Mesendoderm (in vitro differentiated cells): ENCODE measurements around the gene POU2F1.

Source experiments
- DNase-seq: peaks from one replicate; pipeline ENCODE4 v3.0.0; 2013
- H2AK5ac ChIP-seq: 2 replicates; pipeline ENCODE4 v1.6.1; 2013; ENCODE audit warnings: low read length, inconsistent platforms
- H2BK120ac ChIP-seq: 2 replicates; pipeline ENCODE4 v1.6.1; 2013; ENCODE audit warnings: low read depth, mild to moderate bottlenecking, low read length, moderate library complexity, mixed read lengths
- H2BK15ac ChIP-seq: replicated peaks from 2 replicates; pipeline ENCODE4 v1.6.1; 2013; ENCODE audit warnings: low read depth, mild to moderate bottlenecking, moderate library complexity
- H2BK5ac ChIP-seq: 2 replicates; pipeline ENCODE4 v1.6.1; 2013; ENCODE audit warnings: low read length, inconsistent platforms
- H3K18ac ChIP-seq: 2 replicates; pipeline ENCODE4 v1.6.1; 2013; ENCODE audit warnings: mild to moderate bottlenecking, low read length, mixed read lengths
- H3K23ac ChIP-seq: one replicate; pipeline ENCODE4 v1.6.1; 2013; ENCODE audit warnings: low read length
- H3K27ac ChIP-seq: 2 replicates; pipeline ENCODE4 v1.5.1; 2013; ENCODE audit warnings: low read depth, mild to moderate bottlenecking, inconsistent platforms, low read length, moderate library complexity
- H3K27me3 ChIP-seq: 2 replicates; pipeline ENCODE4 v1.6.1; 2013; ENCODE audit warnings: low read length, control low read depth, mild to moderate bottlenecking, inconsistent platforms; ENCODE audit not compliant: insufficient read depth, poor library complexity
- H3K36me3 ChIP-seq: 2 replicates; pipeline ENCODE4 v1.6.1; 2013; ENCODE audit warnings: low read length, inconsistent platforms; ENCODE audit not compliant: control insufficient read depth, insufficient read depth
- H3K4ac ChIP-seq: one replicate; pipeline ENCODE4 v1.6.1; 2013; ENCODE audit warnings: low read depth, mild to moderate bottlenecking, low read length, moderate library complexity
- H3K4me1 ChIP-seq: 2 replicates; pipeline ENCODE4 v1.6.1; 2013; ENCODE audit warnings: low read depth, low read length, inconsistent platforms; ENCODE audit not compliant: control insufficient read depth
- H3K4me2 ChIP-seq: 2 replicates; pipeline ENCODE4 v1.6.1; 2013; ENCODE audit warnings: low read length
- H3K4me3 ChIP-seq: 2 replicates; pipeline ENCODE4 v1.5.1; 2013; ENCODE audit warnings: mild to moderate bottlenecking, low read length
- H3K56ac ChIP-seq: one replicate; pipeline ENCODE4 v1.6.1; 2013; ENCODE audit warnings: low read length
- H3K79me1 ChIP-seq: 2 replicates; pipeline ENCODE4 v1.6.1; 2013; ENCODE audit warnings: low read length, inconsistent platforms
- H3K79me2 ChIP-seq: 2 replicates; pipeline ENCODE4 v1.6.1; 2013; ENCODE audit warnings: mild to moderate bottlenecking, low read length; ENCODE audit not compliant: control insufficient read depth, insufficient read depth
- H3K9ac ChIP-seq: 2 replicates; pipeline ENCODE4 v1.6.1; 2013; ENCODE audit warnings: low read length, inconsistent platforms
- H4K5ac ChIP-seq: one replicate; pipeline ENCODE4 v1.6.1; 2013; ENCODE audit warnings: low read length
- H4K8ac ChIP-seq: one replicate; pipeline ENCODE4 v1.6.1; 2013; ENCODE audit warnings: low read depth, mild to moderate bottlenecking, control low read depth, low read length, moderate library complexity
- WGBS: extraction: QIAGEN DNeasy Blood & Tissue Kit; methylation state at CpG from one replicate; pipeline ENCODE4 v1.1.7; 2013; ENCODE audit warnings: low lambda C conversion rate, missing lambda C conversion rate; ENCODE audit not compliant: insufficient coverage; ENCODE audit errors: extremely low coverage; 5-methylcytosine and 5-hydroxymethylcytosine counted together

POU2F1 gene

GRCh38 chr1:167416506-167416905, 195.8 kb downstream of the POU2F1 start:
- Histone ChIP-seq H3K79me1 (no peaks in the 10 kb centered on the region), H3K4ac (no peak overlapping the region), H2BK15ac (no peak overlapping the region), H3K18ac (no peak overlapping the region), H3K79me2 (no peaks in the 10 kb centered on the region), H2BK5ac (no peak overlapping the region), H3K9ac (no peak overlapping the region), H2AK5ac (no peak overlapping the region), H3K27ac (no peak overlapping the region), H3K56ac (no peak overlapping the region), H3K4me2 (no peak overlapping the region), H4K5ac (no peak overlapping the region), H2BK120ac (no peak overlapping the region), H3K4me1 (no peaks in the 10 kb centered on the region), H3K4me3 (no peak overlapping the region), H3K36me3 (peaks cover 9% of the 10 kb centered on the region), H3K27me3 (no peaks in the 10 kb centered on the region), H4K8ac (no peak overlapping the region), H3K23ac (no peak overlapping the region)
- WGBS: no CpG with 5 or more reads among the region's 1 CpG
- no peak for DNase-seq

- no peak overlapping the region for H4K5ac ChIP-seq
- no peak for DNase-seq
- no peak overlapping the region for H2AK5ac ChIP-seq
- H3K36me3 ChIP-seq: peaks cover 5% of the 10 kb centered on the region
- H3K4ac ChIP-seq: no peak overlapping the region
- H2BK120ac ChIP-seq: no peak overlapping the region
- no peaks in the 10 kb centered on the region for H3K27me3 ChIP-seq
- H3K27ac ChIP-seq: no peak overlapping the region
- no peak overlapping the region for H3K56ac ChIP-seq
- no peak overlapping the region for H3K4me2 ChIP-seq
- H3K9ac ChIP-seq: no peak overlapping the region
- H3K4me3 ChIP-seq: no peak overlapping the region
- no peak overlapping the region for H3K23ac ChIP-seq
- H4K8ac ChIP-seq: no peak overlapping the region
- H2BK15ac ChIP-seq: no peak overlapping the region
- H3K4me1 ChIP-seq: no peaks in the 10 kb centered on the region
- H3K18ac ChIP-seq: no peak overlapping the region
- no peaks in the 10 kb centered on the region for H3K79me1 ChIP-seq
- H3K79me2 ChIP-seq: no peaks in the 10 kb centered on the region
- no peak overlapping the region for H2BK5ac ChIP-seq
These were observed 197.7 kb downstream of the POU2F1 start for GRCh38 chr1:167418391-167418790.

- no peak overlapping the region for H2BK5ac ChIP-seq
- H3K56ac ChIP-seq: no peak overlapping the region
These were observed 198.6 kb downstream of the POU2F1 start for GRCh38 chr1:167419245-167419644.

GRCh38 chr1:167420510-167420909, 199.8 kb downstream of the POU2F1 start:
- WGBS: no CpG with 5 or more reads among the region's 3 CpGs
- Histone ChIP-seq H3K23ac (no peak overlapping the region), H2BK5ac (no peak overlapping the region), H3K79me2 (no peaks in the 10 kb centered on the region), H3K4me1 (peaks cover 3% of the 10 kb centered on the region), H3K36me3 (peaks cover 4% of the 10 kb centered on the region), H3K4me3 (no peak overlapping the region), H3K27ac (no peak overlapping the region), H2AK5ac (no peak overlapping the region), H3K4me2 (no peak overlapping the region), H3K18ac (no peak overlapping the region), H4K8ac (no peak overlapping the region), H4K5ac (no peak overlapping the region), H3K27me3 (no peaks in the 10 kb centered on the region), H3K79me1 (no peaks in the 10 kb centered on the region), H2BK15ac (no peak overlapping the region), H2BK120ac (no peak overlapping the region), H3K56ac (no peak overlapping the region), H3K4ac (no peak overlapping the region), H3K9ac (no peak overlapping the region)
- DNase-seq: peak; percentile 61

More at GRCh38 chr1:167419245-167419644, 198.6 kb downstream of the POU2F1 start:
- H3K4ac ChIP-seq: no peak overlapping the region
- no peak overlapping the region for H3K27ac ChIP-seq
- no peaks in the 10 kb centered on the region for H3K79me1 ChIP-seq
- H3K36me3 ChIP-seq: peaks cover 5% of the 10 kb centered on the region
- DNase-seq: no peak
- H3K4me2 ChIP-seq: no peak overlapping the region
- H3K18ac ChIP-seq: no peak overlapping the region
- H3K27me3 ChIP-seq: no peaks in the 10 kb centered on the region
- no peak overlapping the region for H3K23ac ChIP-seq
- no peak overlapping the region for H3K4me3 ChIP-seq
- no peak overlapping the region for H2BK15ac ChIP-seq
- H4K8ac ChIP-seq: no peak overlapping the region
- H4K5ac ChIP-seq: no peak overlapping the region
- H2BK120ac ChIP-seq: no peak overlapping the region
- no peak overlapping the region for H3K9ac ChIP-seq
- H2AK5ac ChIP-seq: no peak overlapping the region
- no peaks in the 10 kb centered on the region for H3K79me2 ChIP-seq
- H3K4me1 ChIP-seq: no peaks in the 10 kb centered on the region

- Histone ChIP-seq H3K9ac (no peak overlapping the region), H3K27ac (no peak overlapping the region), H3K4me3 (no peak overlapping the region), H3K79me1 (no peaks in the 10 kb centered on the region), H3K36me3 (no peaks in the 10 kb centered on the region), H3K23ac (no peak overlapping the region), H4K5ac (no peak overlapping the region), H3K18ac (no peak overlapping the region), H2BK5ac (no peak overlapping the region), H3K4ac (no peak overlapping the region), H3K4me2 (no peak overlapping the region), H3K79me2 (no peaks in the 10 kb centered on the region), H3K27me3 (no peaks in the 10 kb centered on the region), H3K56ac (no peak overlapping the region), H2BK120ac (no peak overlapping the region), H4K8ac (no peak overlapping the region), H2BK15ac (no peak overlapping the region), H2AK5ac (no peak overlapping the region), H3K4me1 (peaks cover 3% of the 10 kb centered on the region)
- DNase-seq: no peak
- no CpG with 5 or more reads among the region's 15 CpGs for WGBS
These were observed 203.3 kb downstream of the POU2F1 start for GRCh38 chr1:167423684-167424619.

- Histone ChIP-seq H2BK120ac (no peak overlapping the region), H3K27me3 (no peaks in the 10 kb centered on the region), H3K36me3 (no peaks in the 10 kb centered on the region), H4K8ac (no peak overlapping the region), H4K5ac (no peak overlapping the region), H3K23ac (no peak overlapping the region), H3K79me1 (no peaks in the 10 kb centered on the region), H3K27ac (no peak overlapping the region), H3K4me2 (no peak overlapping the region), H3K79me2 (no peaks in the 10 kb centered on the region), H3K9ac (no peak overlapping the region), H3K56ac (peak overlapping the region; percentile 30), H2AK5ac (no peak overlapping the region), H3K4me1 (peaks cover 3% of the 10 kb centered on the region), H3K18ac (no peak overlapping the region), H3K4me3 (no peak overlapping the region), H2BK15ac (no peak overlapping the region), H2BK5ac (no peak overlapping the region), H3K4ac (no peak overlapping the region)
- no CpG with 5 or more reads among the region's 7 CpGs for whole genome bisulfite sequencing
- no peak for DNase-seq
These were observed 204.8 kb downstream of the POU2F1 start for GRCh38 chr1:167425482-167425881.
